PC-9 (cell line): ENCODE measurements around the gene MAML3. TPM values are rescaled to one million over a fixed set of nuclear protein-coding genes. Genes with fewer than 3 reads are reported as not detected.

Experiments used
- BruUV-seq: library from RNA; stranded (reverse); fragments of 400-500 nt; replicated peaks from 2 replicates; lab custom pipeline; 2021; lab: Mats Ljungman, UMichigan
- CTCF ChIA-PET: fragments of 300-600 bp; sonication (Branson Sonifier 250); formaldehyde crosslinking; loops from one replicate; lab custom pipeline; 2022; ENCODE audit warnings: antibody characterized with exemption; lab: Charles Lee
- POLR2A ChIA-PET: fragments of 300-600 bp; sonication (Branson Sonifier 250); formaldehyde crosslinking; loops from one replicate; lab custom pipeline; 2022; ENCODE audit warnings: antibody characterized with exemption; ENCODE audit not compliant: unreplicated experiment; lab: Charles Lee
- DNase-seq, 2 experiments: peaks; one replicate each; pipeline versions ENCODE4 v3.0.0 to v3.0.0-alpha.2; 2015 to 2022; ENCODE audit warnings: mixed read lengths in 1 of 2
- H2AFZ ChIP-seq: fragments of 200-600 bp; sonication (generic); 2 replicates; pipeline ENCODE4 v1.8.1; 2017; ENCODE audit warnings: antibody characterized with exemption
- H3F3A ChIP-seq: fragments of 200-600 bp; sonication (generic); 2 replicates; pipeline ENCODE4 v1.8.1; 2017; ENCODE audit warnings: antibody characterized with exemption, mild to moderate bottlenecking, low read depth; ENCODE audit not compliant: insufficient read depth
- H3K27ac ChIP-seq: fragments of 200-600 bp; sonication (generic); 2 replicates; pipeline ENCODE4 v1.6.1; 2016; ENCODE audit warnings: mixed run types
- H3K27me3 ChIP-seq: fragments of 200-600 bp; sonication (generic); 2 replicates; pipeline ENCODE4 v1.6.1; 2016; ENCODE audit warnings: low read depth, mixed run types; ENCODE audit not compliant: insufficient read depth
- H3K36me3 ChIP-seq: fragments of 200-600 bp; sonication (generic); 2 replicates; pipeline ENCODE4 v1.6.1; 2016; ENCODE audit warnings: low read depth, mixed run types
- H3K4me1 ChIP-seq: fragments of 200-600 bp; sonication (generic); replicated peaks from 2 replicates; pipeline ENCODE4 v1.6.1; 2016; ENCODE audit warnings: mixed run types; ENCODE audit not compliant: insufficient read depth
- H3K4me2 ChIP-seq: fragments of 200-600 bp; sonication (generic); 2 replicates; pipeline ENCODE4 v1.6.1; 2017; ENCODE audit warnings: mixed run types
- H3K4me3 ChIP-seq: fragments of 200-600 bp; sonication (generic); 2 replicates; pipeline ENCODE4 v1.6.1; 2016; ENCODE audit warnings: mixed run types
- H3K79me2 ChIP-seq: fragments of 200-600 bp; sonication (generic); 2 replicates; pipeline ENCODE4 v1.6.1; 2017; ENCODE audit warnings: low read depth, mixed run types
- H3K9me2 ChIP-seq: fragments of 200-600 bp; sonication (generic); 2 replicates; pipeline ENCODE4 v1.8.1; 2017; ENCODE audit warnings: mild to moderate bottlenecking; ENCODE audit not compliant: insufficient read depth
- H3K9me3 ChIP-seq: fragments of 200-600 bp; sonication (generic); 2 replicates; pipeline ENCODE4 v1.8.1; 2016; ENCODE audit warnings: low read depth; ENCODE audit not compliant: insufficient read depth
- H4K20me1 ChIP-seq: fragments of 200-600 bp; sonication (generic); 2 replicates; pipeline ENCODE4 v1.8.1; 2017; ENCODE audit not compliant: insufficient read depth
- EZH2 ChIP-seq: fragments of 200-600 bp; sonication (generic); IDR thresholded peaks from 2 replicates; pipeline ENCODE4 v1.8.0; 2017; ENCODE audit warnings: antibody characterized with exemption, low read depth
- intact Hi-C: fragments of 100-400 bp; cut with micrococcal nuclease; formaldehyde crosslinking; loops from one replicate; pipeline ENCODE4 v1.10.0; 2022; ENCODE audit not compliant: unreplicated experiment
- total RNA-seq: library from RNA; stranded (reverse); gene quantifications from 2 replicates; pipeline ENCODE4 v1.2.3, GENCODE V29; 2021
- TF ChIP-seq, protein P1 (sequence below): fragments of 200-600 bp; sonication (generic); conservative IDR thresholded peaks from 2 replicates; pipeline ENCODE4 v1.6.1; 2017; ENCODE audit warnings: mixed run types, antibody characterized with exemption, mild to moderate bottlenecking, moderate library complexity

The MAML3 gene
- total RNA-seq, 1 experiment from 2014 or later, result 15.2 TPM

DNA sequence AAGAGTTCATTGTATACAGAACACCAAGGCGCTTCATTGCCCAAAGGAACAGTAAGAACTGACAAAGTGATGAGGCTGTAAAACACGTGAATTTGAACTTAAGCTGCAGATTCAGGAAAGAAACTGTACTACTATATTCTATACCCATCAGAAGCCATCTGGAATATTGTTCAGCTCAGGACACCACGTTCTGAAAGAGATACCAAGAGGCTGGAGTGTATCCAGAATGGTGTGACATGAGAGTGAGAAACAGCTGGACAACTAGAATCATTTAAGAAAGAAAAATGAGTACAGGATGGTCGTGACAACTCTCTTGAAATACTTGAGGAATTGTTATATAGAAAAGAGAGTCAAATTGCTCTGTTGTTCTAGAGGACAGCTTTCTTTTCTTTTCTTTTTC is 393.4 kb downstream of the MAML3 start:
- Histone ChIP-seq H3K4me3 (no peak overlapping the region), H3K27me3 (no peaks in the 10 kb centered on the region), H4K20me1 (no peaks in the 10 kb centered on the region; the same call in 1 of the 2 replicates), H3K4me1 (no peaks in the 10 kb centered on the region), H3K79me2 (no peaks in the 10 kb centered on the region), H3K9me3 (no peaks in the 10 kb centered on the region), H3F3A (no peaks in the 10 kb centered on the region), H2AFZ (no peak overlapping the region), H3K27ac (no peak overlapping the region), H3K4me2 (no peak overlapping the region), H3K36me3 (no peaks in the 10 kb centered on the region), H3K9me2 (no peaks in the 10 kb centered on the region)
- TF ChIP-seq, protein P1, sequence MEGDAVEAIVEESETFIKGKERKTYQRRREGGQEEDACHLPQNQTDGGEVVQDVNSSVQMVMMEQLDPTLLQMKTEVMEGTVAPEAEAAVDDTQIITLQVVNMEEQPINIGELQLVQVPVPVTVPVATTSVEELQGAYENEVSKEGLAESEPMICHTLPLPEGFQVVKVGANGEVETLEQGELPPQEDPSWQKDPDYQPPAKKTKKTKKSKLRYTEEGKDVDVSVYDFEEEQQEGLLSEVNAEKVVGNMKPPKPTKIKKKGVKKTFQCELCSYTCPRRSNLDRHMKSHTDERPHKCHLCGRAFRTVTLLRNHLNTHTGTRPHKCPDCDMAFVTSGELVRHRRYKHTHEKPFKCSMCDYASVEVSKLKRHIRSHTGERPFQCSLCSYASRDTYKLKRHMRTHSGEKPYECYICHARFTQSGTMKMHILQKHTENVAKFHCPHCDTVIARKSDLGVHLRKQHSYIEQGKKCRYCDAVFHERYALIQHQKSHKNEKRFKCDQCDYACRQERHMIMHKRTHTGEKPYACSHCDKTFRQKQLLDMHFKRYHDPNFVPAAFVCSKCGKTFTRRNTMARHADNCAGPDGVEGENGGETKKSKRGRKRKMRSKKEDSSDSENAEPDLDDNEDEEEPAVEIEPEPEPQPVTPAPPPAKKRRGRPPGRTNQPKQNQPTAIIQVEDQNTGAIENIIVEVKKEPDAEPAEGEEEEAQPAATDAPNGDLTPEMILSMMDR, result no peak
- TF ChIP-seq EZH2, result no peak
- ChIA-PET CTCF (no interaction called here), POLR2A (interaction anchor here (0.6 kb wide), 1 partner anchor 509 kb away, joined by 7 read pairs; no protein-coding TSS in a partner anchor)
- BruUV-seq, result no TSS peak
- no peak for DNase-seq
- intact Hi-C loops, result no loop called here

DNA sequence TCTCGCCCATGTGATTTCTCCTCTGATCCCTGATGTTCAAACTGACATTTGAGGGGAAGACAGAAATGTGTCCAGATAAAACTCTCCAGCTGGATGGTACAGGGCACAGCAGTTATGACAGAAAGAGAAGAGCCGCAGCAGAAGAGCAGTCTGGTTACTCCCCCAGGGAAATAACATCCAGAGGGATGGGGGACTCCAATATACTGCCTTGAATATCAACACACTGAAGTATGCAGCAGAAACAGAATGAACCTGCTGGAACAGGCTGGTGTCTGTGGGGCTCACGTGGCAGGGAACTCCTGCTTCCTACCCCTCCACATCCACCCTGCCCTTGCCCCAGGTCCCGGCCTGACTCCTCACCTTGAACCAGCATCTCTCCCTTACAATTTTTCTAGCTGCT is 394.9 kb downstream of the MAML3 start:
- no peak for TF ChIP-seq EZH2
- TF ChIP-seq, protein P1, result no peak
- ChIA-PET CTCF (no interaction called here), POLR2A (no interaction called here)
- H3K36me3 ChIP-seq, result no peaks in the 10 kb centered on the region
- no peak overlapping the region for H2AFZ ChIP-seq
- no peak for DNase-seq
- no peak overlapping the region for H3K27ac ChIP-seq
- no peak overlapping the region for H3K4me2 ChIP-seq
- no peaks in the 10 kb centered on the region for H3K9me3 ChIP-seq
- no peak overlapping the region for H3K4me3 ChIP-seq
- no peaks in the 10 kb centered on the region for H3F3A ChIP-seq
- BruUV-seq, result no TSS peak
- no peaks in the 10 kb centered on the region; the same call in 1 of the 2 replicates for H4K20me1 ChIP-seq
- intact Hi-C loops, result no loop called here
- H3K4me1 ChIP-seq, result no peaks in the 10 kb centered on the region
- no peaks in the 10 kb centered on the region for H3K79me2 ChIP-seq
- H3K27me3 ChIP-seq, result no peaks in the 10 kb centered on the region
- no peaks in the 10 kb centered on the region for H3K9me2 ChIP-seq

DNA sequence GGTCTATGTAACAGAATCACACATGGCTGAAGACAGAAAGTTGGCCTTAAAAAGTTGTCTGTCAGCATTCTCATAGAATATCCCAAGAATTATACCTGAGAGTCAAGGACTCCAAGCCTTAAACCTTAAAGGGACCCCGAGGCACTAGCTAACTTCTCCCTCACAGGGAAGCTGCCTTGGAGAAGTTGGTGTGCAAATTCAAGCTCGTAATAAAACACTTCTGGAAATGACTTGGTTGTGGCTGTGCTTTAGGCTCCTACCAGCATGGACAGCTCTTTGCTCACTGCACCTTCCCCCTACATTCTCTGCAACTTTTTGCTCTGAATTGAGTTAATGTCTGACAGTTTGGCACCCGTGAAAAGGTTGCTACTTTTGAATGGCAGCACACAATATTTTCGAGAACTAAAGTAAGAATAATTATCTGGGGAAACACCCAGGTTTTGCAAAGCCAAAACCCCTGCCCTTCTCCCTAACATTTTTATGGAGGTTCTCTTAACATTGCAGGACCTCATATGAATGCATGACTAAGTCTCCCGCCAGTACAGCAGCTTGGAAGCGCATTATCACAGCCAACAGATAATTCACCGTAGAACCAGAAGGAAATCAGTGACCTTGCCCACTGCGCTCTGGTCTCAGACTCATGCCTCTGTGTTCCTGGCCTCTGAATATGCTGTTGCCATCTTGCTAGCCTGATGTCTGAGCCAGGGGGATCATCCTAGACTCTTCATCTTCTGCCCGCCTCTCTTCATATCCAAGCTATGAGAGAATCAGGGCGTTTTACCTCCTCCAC is 397.4 kb downstream of the MAML3 start:
- Histone ChIP-seq H3K9me2 (no peaks in the 10 kb centered on the region), H4K20me1 (no peaks in the 10 kb centered on the region; the same call in 1 of the 2 replicates), H3K79me2 (no peaks in the 10 kb centered on the region), H3K9me3 (no peaks in the 10 kb centered on the region), H3K36me3 (no peaks in the 10 kb centered on the region), H3K4me2 (no peak overlapping the region), H2AFZ (no peak overlapping the region), H3F3A (no peaks in the 10 kb centered on the region), H3K4me3 (no peak overlapping the region), H3K27ac (no peak overlapping the region), H3K4me1 (no peaks in the 10 kb centered on the region), H3K27me3 (no peaks in the 10 kb centered on the region)
- ChIA-PET CTCF (no interaction called here), POLR2A (no interaction called here)
- DNase-seq, result no peak
- TF ChIP-seq EZH2, result no peak
- TF ChIP-seq, protein P1, result no peak
- BruUV-seq, result no TSS peak
- intact Hi-C loops, result no loop called here
